ENCODE data around the gene PRDM11. TPM values are rescaled to one million over a fixed set of nuclear protein-coding genes. Genes with fewer than 3 reads are reported as not detected.

The PRDM11 gene
- total and polyA plus RNA-seq, 7 donors = 2.3 to 14.2 (median 7.2) TPM

DNA sequence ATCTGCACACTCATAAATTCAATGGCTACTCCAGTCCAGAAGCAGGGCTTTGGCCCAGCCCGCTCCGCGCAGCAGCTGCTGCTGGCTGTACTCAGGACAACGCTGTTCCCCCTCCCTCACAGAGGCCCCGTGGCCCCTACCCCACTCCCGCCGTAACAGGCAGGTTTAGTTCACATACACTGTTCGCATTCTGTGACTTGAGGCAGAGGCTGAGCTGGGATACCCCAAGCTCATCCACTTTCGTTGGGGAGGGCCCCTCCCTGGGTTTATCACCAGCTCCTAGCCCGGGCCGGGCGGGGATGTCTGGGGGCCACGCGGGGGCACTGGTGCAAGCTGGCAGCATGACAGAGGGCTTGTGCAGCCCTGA is 87.3 kb downstream of the PRDM11 start:
- 68 to 72% (median 69%) methylated on average over 14 of the region's 14 CpGs for WGBS, 3 donors
- TF ChIP-seq, protein P1, sequence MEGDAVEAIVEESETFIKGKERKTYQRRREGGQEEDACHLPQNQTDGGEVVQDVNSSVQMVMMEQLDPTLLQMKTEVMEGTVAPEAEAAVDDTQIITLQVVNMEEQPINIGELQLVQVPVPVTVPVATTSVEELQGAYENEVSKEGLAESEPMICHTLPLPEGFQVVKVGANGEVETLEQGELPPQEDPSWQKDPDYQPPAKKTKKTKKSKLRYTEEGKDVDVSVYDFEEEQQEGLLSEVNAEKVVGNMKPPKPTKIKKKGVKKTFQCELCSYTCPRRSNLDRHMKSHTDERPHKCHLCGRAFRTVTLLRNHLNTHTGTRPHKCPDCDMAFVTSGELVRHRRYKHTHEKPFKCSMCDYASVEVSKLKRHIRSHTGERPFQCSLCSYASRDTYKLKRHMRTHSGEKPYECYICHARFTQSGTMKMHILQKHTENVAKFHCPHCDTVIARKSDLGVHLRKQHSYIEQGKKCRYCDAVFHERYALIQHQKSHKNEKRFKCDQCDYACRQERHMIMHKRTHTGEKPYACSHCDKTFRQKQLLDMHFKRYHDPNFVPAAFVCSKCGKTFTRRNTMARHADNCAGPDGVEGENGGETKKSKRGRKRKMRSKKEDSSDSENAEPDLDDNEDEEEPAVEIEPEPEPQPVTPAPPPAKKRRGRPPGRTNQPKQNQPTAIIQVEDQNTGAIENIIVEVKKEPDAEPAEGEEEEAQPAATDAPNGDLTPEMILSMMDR (IDR thresholded peaks at IDR 0.05) = no peak
- DNase-seq (no peak), ATAC-seq (peak in 1 of 4 donors; percentile 22)
- H3K9me3 ChIP-seq = no peaks in the 10 kb centered on the region
- no peaks in the 10 kb centered on the region for H3K27me3 ChIP-seq (ENCODE audit: insufficient read depth in 3 of 3, low read length in 2 of 3)
- intact Hi-C loops (cut with DNase I) = loop anchor here in 1 of 2 donors (5.0 kb wide), 2 partner anchors 51 to 121 kb away; no protein-coding TSS in a partner anchor
- no peaks in the 10 kb centered on the region for H3K4me1 ChIP-seq
- no peak overlapping the region for H3K4me3 ChIP-seq
- no peaks in the 10 kb centered on the region for H3K36me3 ChIP-seq (ENCODE audit: insufficient read depth in 1 of 2, low read depth in 1 of 2)
- H3K27ac ChIP-seq = no peak overlapping the region

DNA sequence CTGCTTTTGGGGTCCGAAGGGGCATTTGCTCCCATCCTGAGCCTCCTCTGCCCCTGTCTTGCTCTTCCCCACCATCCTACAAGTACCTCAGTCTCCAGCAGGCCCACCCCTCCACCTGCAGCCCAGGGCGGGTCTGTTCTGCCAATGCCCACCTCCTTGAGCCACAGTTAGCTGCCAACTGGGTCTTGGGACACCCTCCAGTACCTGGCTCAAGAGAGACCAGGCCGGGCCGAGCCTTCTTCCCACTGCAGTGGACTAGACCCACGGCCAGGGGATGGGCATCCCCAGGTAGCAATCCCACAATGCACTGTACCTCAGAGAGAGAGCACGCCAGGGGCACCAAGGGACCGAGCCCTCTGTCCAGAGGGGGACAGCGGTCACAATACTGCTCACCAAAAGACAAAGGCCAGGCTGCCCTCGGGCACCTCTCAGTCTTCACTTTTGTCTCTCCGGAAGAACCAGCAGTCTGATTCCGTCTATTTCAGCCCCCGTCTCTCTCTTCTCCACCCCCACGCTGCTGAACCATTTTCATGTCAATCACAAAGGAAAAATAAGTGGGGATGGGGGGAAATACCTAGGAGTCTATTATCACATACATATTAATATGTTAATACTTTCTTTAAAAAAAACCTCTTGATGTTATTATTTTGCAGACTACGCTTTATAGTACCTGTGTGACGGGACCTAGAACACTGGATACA is 88.0 kb downstream of the PRDM11 start:
- no peaks in the 10 kb centered on the region for H3K27me3 ChIP-seq (ENCODE audit: insufficient read depth in 3 of 3, low read length in 2 of 3)
- no peak for DNase-seq
- H3K9me3 ChIP-seq = no peaks in the 10 kb centered on the region
- no peaks in the 10 kb centered on the region for H3K36me3 ChIP-seq (ENCODE audit: insufficient read depth in 1 of 2, low read depth in 1 of 2)
- no peak overlapping the region for H3K4me3 ChIP-seq
- no peak for ATAC-seq
- no peaks in the 10 kb centered on the region for H3K4me1 ChIP-seq
- H3K27ac ChIP-seq = no peak overlapping the region
- intact Hi-C loops (cut with DNase I) = loop anchor here in 1 of 2 donors (5.0 kb wide), 2 partner anchors 52 to 122 kb away; no protein-coding TSS in a partner anchor
- 93 to 94% (median 94%) methylated on average over 15 of the region's 15 CpGs for WGBS, 3 donors
- TF ChIP-seq, protein P1 (IDR thresholded peaks at IDR 0.05) = no peak

DNA sequence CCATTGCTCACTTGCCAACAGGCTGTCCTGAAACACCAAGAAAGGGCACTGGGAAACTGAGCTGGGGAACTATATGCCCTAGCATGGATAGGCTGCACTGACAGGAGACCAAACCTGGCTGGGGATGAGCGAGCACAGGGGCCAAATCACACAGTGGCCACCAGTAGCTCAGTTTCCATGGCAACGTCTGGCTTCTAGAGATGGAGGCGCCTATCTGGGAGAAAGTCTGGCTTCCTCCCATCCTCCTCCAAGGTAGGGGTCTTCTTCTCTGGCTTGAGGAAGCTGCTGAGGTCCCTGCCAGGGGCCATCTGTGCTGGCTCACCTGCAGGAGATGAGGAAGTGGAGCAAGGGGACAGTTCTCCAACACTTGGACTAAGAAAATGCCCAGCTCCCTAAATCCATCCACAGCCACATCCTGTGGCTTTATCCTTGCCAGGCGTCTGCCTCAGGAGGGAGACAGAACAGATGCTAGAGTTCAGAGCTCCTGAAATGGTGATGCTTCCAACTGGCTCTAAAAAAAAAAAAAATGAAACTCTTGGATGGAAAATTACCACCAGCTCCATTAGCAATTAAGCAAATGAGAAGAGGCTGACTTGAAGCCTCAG is 91.4 kb downstream of the PRDM11 start:
- H3K27me3 ChIP-seq (ENCODE audit: insufficient read depth in 3 of 3, low read length in 2 of 3) = no peaks in the 10 kb centered on the region
- H3K27ac ChIP-seq = no peak overlapping the region
- intact Hi-C loops (cut with DNase I) = no loop called here
- ATAC-seq (no peak), DNase-seq (no peak)
- WGBS, 3 donors = 45 to 47% (median 45%) methylated on average over 4 of the region's 4 CpGs
- H3K9me3 ChIP-seq = no peaks in the 10 kb centered on the region
- TF ChIP-seq, protein P1 (IDR thresholded peaks at IDR 0.05) = no peak
- H3K4me3 ChIP-seq = no peak overlapping the region
- no peaks in the 10 kb centered on the region for H3K36me3 ChIP-seq (ENCODE audit: insufficient read depth in 1 of 2, low read depth in 1 of 2)
- no peaks in the 10 kb centered on the region for H3K4me1 ChIP-seq

DNA sequence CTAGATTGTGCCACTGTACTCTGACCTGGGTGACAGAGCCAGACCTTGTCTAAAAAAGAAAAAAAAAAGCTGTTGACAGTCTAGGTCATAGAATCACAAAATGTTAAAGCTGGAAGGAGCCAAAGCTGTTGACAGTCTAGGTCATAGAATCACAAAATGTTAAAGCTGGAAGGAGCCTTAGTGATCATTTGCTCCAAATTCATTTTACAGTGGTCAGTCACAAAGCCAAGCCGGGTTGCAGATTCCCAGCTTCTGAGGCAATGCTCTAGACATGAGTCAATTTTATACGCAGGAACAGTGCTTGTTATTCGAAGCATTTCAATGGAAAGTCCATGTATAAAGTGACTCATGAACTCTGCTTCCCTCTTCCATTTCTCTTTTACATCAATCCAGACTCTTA is 92.3 kb downstream of the PRDM11 start:
- DNase-seq (no peak), ATAC-seq (no peak)
- intact Hi-C loops (cut with DNase I) = no loop called here
- Histone ChIP-seq H3K4me3 (no peak overlapping the region), H3K4me1 (no peaks in the 10 kb centered on the region), H3K9me3 (no peaks in the 10 kb centered on the region), H3K36me3 (ENCODE audit: insufficient read depth in 1 of 2, low read depth in 1 of 2) (no peaks in the 10 kb centered on the region), H3K27me3 (ENCODE audit: insufficient read depth in 3 of 3, low read length in 2 of 3) (no peaks in the 10 kb centered on the region), H3K27ac (no peak overlapping the region)
- TF ChIP-seq, protein P1 (IDR thresholded peaks at IDR 0.05) = no peak
- WGBS, 3 donors = 25 to 46% (median 30%) methylated on average over 3 of the region's 3 CpGs

All from psoas muscle (tissue), 8 donors.